Heart left ventricle (tissue), 16 donors: ENCODE data around the gene EIF2AK3. TPM values are rescaled to one million over a fixed set of nuclear protein-coding genes. Genes with fewer than 3 reads are reported as not detected.

ENCODE experiments used
- ATAC-seq, 4 donors: fragments of 200-7000 bp; cut with Tn5 transposase; one replicate each; pipeline ENCODE4 v1.9.1; 2020 to 2022; ENCODE audit warnings: moderate library complexity in 4 of 4, mild to moderate bottlenecking in 3 of 4, moderate number of reproducible peaks in 1 of 4
- DNase-seq, 5 donors: peaks; one replicate each; pipeline ENCODE4 v3.0.0-alpha.2; 2020
- H3K27ac ChIP-seq, 12 donors: fragments of 200-600 bp; sonication (generic) in 4 of 12; one replicate each; pipeline versions ENCODE4 v1.5.0 to v1.8.0; 2016 to 2022; ENCODE audit warnings: mild to moderate bottlenecking in 2 of 12
- H3K27me3 ChIP-seq, 9 donors: fragments of 200-600 bp; sonication (generic) in 2 of 9; one replicate each; pipeline versions ENCODE4 v1.5.1 to v1.8.0; 2016 to 2022; ENCODE audit warnings: mild to moderate bottlenecking in 3 of 9
- H3K36me3 ChIP-seq, 9 donors: fragments of 200-600 bp; sonication (generic) in 2 of 9; one replicate each; pipeline versions ENCODE4 v1.5.0 to v1.8.0; 2018 to 2022; ENCODE audit warnings: mild to moderate bottlenecking in 2 of 9
- H3K4me1 ChIP-seq, 12 donors: fragments of 200-600 bp; sonication (generic) in 4 of 12; one replicate each; pipeline versions ENCODE4 v1.5.0 to v1.8.0; 2016 to 2022; ENCODE audit warnings: mild to moderate bottlenecking in 3 of 12
- H3K4me3 ChIP-seq, 12 donors: fragments of 200-600 bp; sonication (generic) in 4 of 12; one replicate each; pipeline versions ENCODE4 v1.5.0 to v1.8.0; 2017 to 2022; ENCODE audit warnings: mild to moderate bottlenecking in 9 of 12, moderate library complexity in 4 of 12
- H3K9me3 ChIP-seq, 12 donors: fragments of 200-600 bp; sonication (generic) in 4 of 12; one replicate each; pipeline versions ENCODE4 v1.5.0 to v1.8.0; 2016 to 2022; ENCODE audit warnings: mild to moderate bottlenecking in 1 of 12
- CTCF ChIP-seq, 12 donors: fragments of 200-600 bp; sonication (generic) in 4 of 12; IDR thresholded peaks; one replicate each; pipeline versions ENCODE4 v1.5.0 to v1.8.0; 2018 to 2022; ENCODE audit warnings: antibody characterized with exemption in 12 of 12, mild to moderate bottlenecking in 5 of 12
- POLR2A ChIP-seq, 2 donors: fragments of 450-650 bp; IDR thresholded peaks; one replicate each; pipeline ENCODE4 v1.6.1; 2017; ENCODE audit warnings: antibody characterized with exemption in 2 of 2, mild to moderate bottlenecking in 2 of 2, moderate library complexity in 2 of 2
- WGBS, 4 donors: extraction: QIAGEN DNeasy Blood & Tissue Kit in 2 of 4; methylation state at CpG; one replicate each; pipeline versions ENCODE4 v1.1.5 to v1.1.7; 2013 to 2018; 5-methylcytosine and 5-hydroxymethylcytosine counted together
- intact Hi-C, 10 donors: fragments of 100-400 bp; cut with DNase I; formaldehyde crosslinking; loops; one replicate each; pipeline versions ENCODE4 v1.11.1 to v1.14.2; 2022
- polyA plus RNA-seq, 2 donors: library from polyadenylated mRNA; stranded (reverse); fragments of 200-250 nt; gene quantifications; one replicate each; pipeline ENCODE4 v1.2.3, GENCODE V29; 2013
- total RNA-seq, 9 donors: library from RNA; depleted of rRNA in 2 of 9; stranded (reverse); fragments of >200 nt in 2 of 9; fragmentation: NEBNext Ultra II Directional in 3 of 9; extraction: Animal tissue kit (Norgen Biotek cat#: 25700) in 3 of 9; gene quantifications; one replicate each; pipeline versions ENCODE4 v1.1.0 to v1.2.4, GENCODE V29; 2016 to 2023
- donor health status: ischemic (EF 13 %, LVEDD 7.1; RV severe dilation, severe dysfunction).
- donor health status: healthy with polysubstance abuse.
- donor health status: DM: no; HTN: yes; CAD: no.
- donor health status: DM: no; HTN: no; CAD: no.
- donor health status: ischemic (EF 25% LVEDD 6.9; RV normal size, moderate dysfunction).
- donor health status: ischemic (EF 25% LVEDD 5.7; RV mildly dilated, moderate dysfunction).
- donor health status: healthy.
- donor health status: DM: yes; HTN: yes; CAD: no.
- donor health status: ischemic (EF 35%, LVEDD 5.7; RV mildly dilated, moderate dysfunction).
- donor health status: nonischemic (EF 11% LVEDD 7.7; RV severe dilation, severe dysfunction).
- donor health status: DM: yes; HTN: yes; CAD: no.
- donor health status: PGD.
- donor health status: ischemic (EF 29% LVEDD 5.4; RV normal size, mild dysfunction).
- donor health status: nonischemic (EF 23%, LVEDD 6.1; RV moderate dilation, normal function).

Gene EIF2AK3
- total and polyA plus RNA-seq, 11 donors = 2.7 to 29.9 (median 10.9) TPM

GRCh38 chr2:88543541-88544057 is 83.7 kb downstream of the EIF2AK3 start:
- intact Hi-C loops = no loop called here
- DNase-seq = no peak
- TF ChIP-seq POLR2A (IDR thresholded peaks at IDR 0.05) (no peak), CTCF (IDR thresholded peaks at IDR 0.05) (no peak)
- 59 to 76% (median 70%) methylated on average over 6 of the region's 6 CpGs for WGBS, 4 donors
- Histone ChIP-seq H3K4me3 (no peak overlapping the region), H3K9me3 (peaks cover 0 to 7% (median 0%) of the 10 kb centered on the region in 12 donors), H3K4me1 (no peaks in the 10 kb centered on the region), H3K27ac (no peak overlapping the region), H3K36me3 (no peaks in the 10 kb centered on the region), H3K27me3 (peaks cover 0 to 12% (median 0%) of the 10 kb centered on the region in 9 donors)
- no peak for ATAC-seq

DNA sequence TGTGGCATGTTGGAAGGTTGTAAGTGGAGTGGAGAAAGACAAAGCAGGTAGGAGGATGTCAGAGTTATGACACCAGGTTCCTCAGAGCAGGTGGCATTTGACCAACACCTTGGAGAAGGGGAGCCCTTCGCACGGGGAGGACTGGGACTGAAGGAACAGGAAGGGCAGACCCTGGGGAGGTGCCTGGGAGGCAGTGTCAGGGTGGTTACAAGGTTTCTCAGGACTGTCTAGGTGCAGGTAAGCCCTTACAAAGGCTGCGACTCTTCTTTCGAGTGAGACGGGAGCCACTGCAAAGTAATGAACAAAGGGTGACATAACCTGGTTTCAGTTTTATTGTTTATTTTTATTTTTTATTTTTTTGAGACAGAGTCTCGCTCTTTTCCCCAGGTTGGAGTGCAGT is 84.6 kb downstream of the EIF2AK3 start:
- no peak for ATAC-seq
- Histone ChIP-seq H3K36me3 (no peaks in the 10 kb centered on the region), H3K4me3 (no peak overlapping the region), H3K9me3 (peaks cover 0 to 7% (median 0%) of the 10 kb centered on the region in 12 donors), H3K27me3 (peaks cover 0 to 3% (median 0%) of the 10 kb centered on the region in 9 donors), H3K4me1 (no peaks in the 10 kb centered on the region), H3K27ac (no peak overlapping the region)
- TF ChIP-seq CTCF (IDR thresholded peaks at IDR 0.05) = no peak
- TF ChIP-seq POLR2A (IDR thresholded peaks at IDR 0.05) = no peak
- no peak for DNase-seq
- WGBS, 4 donors = 81 to 87% (median 84%) methylated on average over 6 of the region's 6 CpGs
- intact Hi-C loops = no loop called here

- TF ChIP-seq CTCF (IDR thresholded peaks at IDR 0.05) (no peak), POLR2A (IDR thresholded peaks at IDR 0.05) (no peak)
- no peaks in the 10 kb centered on the region for H3K36me3 ChIP-seq
- intact Hi-C loops = no loop called here
- 46 to 93% (median 85%) methylated on average over 2 of the region's 2 CpGs for WGBS, 4 donors
- ATAC-seq (no peak), DNase-seq (no peak)
- no peaks in the 10 kb centered on the region for H3K4me1 ChIP-seq
- no peak overlapping the region for H3K27ac ChIP-seq
- H3K9me3 ChIP-seq = peaks cover 0 to 7% (median 0%) of the 10 kb centered on the region in 12 donors
- no peak overlapping the region for H3K4me3 ChIP-seq
- H3K27me3 ChIP-seq = peaks cover 0 to 4% (median 0%) of the 10 kb centered on the region in 9 donors
Observed at GRCh38 chr2:88540346-88540745, 86.9 kb downstream of the EIF2AK3 start.

- WGBS, 4 donors = 87 to 91% (median 89%) methylated on average over 11 of the region's 11 CpGs
Observed at GRCh38 chr2:88538362-88538917, 88.8 kb downstream of the EIF2AK3 start.

More at GRCh38 chr2:88538362-88538917, 88.8 kb downstream of the EIF2AK3 start:
- Histone ChIP-seq H3K27me3 (peaks cover 0 to 4% (median 0%) of the 10 kb centered on the region in 9 donors), H3K9me3 (peaks cover 0 to 7% (median 0%) of the 10 kb centered on the region in 12 donors), H3K4me1 (no peaks in the 10 kb centered on the region), H3K4me3 (no peak overlapping the region), H3K36me3 (no peaks in the 10 kb centered on the region), H3K27ac (no peak overlapping the region)
- intact Hi-C loops = no loop called here
- no peak for TF ChIP-seq CTCF (IDR thresholded peaks at IDR 0.05)
- no peak for TF ChIP-seq POLR2A (IDR thresholded peaks at IDR 0.05)
- DNase-seq = no peak
- ATAC-seq = no peak
